HG02610 (cell line): ENCODE results near the gene ZNF205.

Experiments used
- ATAC-seq: cut with Tn5 transposase; IDR thresholded peaks from one replicate; pipeline ENCODE4 v1.9.1; 2021; ENCODE audit warnings: mild to moderate bottlenecking, moderate library complexity; ENCODE audit not compliant: unreplicated experiment

The ZNF205 gene

DNA sequence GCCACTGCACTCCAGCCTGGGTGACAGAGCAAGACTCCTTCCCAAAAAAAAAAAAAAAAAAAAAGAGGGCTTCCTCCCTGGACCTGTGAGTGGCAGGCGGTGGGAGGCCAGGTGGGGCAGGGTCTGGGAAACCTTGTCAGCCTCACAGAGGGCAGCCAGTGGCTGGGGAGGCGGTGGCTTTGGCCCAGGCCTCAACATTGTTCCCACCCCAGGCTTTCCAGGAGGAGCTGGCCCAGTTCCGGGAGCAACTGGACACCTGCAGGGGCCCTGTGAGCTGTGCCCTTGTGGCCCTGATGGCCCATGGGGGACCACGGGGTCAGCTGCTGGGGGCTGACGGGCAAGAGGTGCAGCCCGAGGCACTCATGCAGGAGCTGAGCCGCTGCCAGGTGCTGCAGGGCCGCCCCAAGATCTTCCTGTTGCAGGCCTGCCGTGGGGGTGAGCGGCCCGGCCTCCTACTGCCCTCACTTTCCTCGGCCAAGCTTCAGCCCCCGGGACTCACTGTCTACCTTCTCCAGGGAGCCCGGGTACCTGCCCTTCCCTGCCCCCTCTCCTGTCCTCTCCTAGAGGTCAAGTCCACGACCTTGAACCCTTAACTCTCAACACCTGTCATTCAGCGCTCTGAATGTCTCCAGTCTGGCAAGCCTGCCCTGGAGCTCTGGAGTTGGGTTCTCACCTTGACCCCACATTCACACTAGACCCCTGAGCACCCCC is 34.8 kb downstream of the ZNF205 start:
- ATAC-seq = no peak

DNA sequence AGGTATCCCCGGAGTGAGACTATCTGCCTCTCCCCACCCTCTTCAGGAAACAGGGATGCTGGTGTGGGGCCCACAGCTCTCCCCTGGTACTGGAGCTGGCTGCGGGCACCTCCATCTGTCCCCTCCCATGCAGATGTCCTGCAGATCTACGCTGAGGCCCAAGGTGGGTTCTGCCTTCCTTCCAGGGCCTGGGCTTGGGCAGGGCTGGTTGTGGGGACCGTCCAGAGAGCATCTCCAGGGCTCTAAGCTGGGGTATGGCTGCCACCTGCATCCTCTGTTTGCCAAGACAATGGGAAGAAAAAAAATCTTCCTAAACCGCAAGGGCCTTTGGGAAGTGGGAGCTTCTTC is 35.3 kb downstream of the ZNF205 start:
- no peak for ATAC-seq

DNA sequence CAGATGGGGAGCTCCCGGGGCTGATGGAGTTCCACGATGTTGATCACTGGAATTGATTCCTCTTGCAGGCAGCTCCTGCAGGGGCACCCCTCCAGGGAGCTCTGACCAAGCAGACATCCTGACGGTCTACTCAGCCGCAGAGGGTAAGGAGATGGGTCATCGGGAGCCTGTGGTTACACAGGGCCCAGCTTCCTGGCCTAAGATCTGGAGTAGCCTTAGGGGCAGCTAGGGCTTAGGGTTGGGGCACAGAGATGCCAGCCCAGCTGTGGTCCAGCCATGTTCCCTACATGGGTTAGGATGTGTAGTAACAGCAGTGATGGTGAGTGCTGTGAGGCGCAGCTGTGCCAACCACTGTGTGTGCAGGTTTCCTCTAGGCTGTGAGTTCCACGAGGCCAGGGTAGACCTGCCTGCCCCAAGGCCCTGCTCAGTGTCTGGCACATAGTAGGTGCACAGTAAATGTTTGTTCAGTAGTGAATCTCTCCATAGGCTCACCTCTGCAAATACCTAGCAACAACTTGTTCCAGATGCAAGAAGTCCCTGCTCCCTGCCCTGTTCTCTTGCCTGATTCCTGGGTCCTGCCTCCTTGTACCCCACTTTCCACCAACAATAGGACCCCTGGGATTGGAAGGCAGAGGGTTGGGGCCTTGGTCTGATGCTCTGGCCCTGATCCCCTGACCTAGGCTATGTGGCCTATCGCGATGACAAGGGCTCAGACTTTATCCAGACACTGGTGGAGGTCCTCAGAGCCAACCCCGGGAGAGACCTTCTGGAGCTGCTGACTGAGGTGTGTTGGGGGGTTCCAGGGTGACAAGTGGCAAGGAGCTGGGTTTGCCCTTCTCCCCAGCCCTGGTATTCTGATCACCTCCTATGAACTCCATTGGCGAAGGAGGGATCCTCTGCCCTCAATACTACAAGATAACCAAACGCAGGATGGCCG is 36.1 kb downstream of the ZNF205 start:
- no peak for ATAC-seq

DNA sequence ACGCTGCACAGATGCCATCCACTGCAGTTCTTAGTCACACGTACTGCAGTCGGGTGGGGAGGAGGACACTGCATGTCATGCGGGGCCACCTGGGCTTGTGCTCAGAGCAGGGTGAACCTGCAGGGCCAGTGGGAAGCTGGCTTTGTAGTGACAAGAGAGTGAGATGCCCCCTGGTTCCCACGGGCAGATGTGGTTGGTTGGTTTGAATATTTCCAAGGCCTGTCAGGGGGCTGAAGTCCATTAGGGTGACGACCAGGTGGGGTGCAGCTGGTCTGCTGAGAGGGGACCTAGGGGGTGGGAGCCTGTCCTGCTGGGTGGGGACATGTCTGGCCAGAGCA is 36.8 kb downstream of the ZNF205 start:
- no peak for ATAC-seq

DNA sequence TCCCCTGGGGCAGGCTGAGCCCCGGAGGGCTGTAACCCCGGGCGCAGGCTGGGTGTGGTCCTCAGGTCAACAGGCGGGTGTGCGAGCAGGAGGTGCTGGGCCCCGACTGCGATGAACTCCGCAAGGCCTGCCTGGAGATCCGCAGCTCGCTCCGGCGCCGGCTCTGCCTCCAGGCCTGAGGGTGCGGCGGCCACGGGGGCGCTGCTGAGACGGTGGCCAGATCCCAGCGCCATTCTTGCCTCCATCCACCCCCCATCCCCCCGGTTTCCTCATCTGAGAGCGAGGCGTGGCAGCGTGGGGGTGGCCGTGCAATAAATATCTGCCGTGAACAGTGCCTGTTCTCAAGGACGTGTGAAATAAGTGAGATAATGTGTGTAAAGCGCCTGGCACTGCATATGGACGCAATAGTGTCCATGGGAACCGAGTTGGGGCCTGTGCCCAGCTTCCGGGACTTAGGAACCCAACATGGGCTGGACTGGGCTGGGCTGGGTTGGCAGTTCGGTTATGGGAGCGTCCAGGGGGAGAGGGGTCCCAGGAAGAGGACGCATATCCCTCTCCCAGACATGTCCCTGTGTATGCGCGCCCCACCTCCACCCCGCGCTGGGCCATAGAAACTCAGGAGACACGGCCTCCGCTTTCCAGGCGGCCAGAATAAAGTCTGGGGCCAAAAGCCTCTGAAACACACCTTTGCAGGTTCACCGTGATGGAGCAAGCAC is 37.4 kb downstream of the ZNF205 start:
- ATAC-seq = no peak

DNA sequence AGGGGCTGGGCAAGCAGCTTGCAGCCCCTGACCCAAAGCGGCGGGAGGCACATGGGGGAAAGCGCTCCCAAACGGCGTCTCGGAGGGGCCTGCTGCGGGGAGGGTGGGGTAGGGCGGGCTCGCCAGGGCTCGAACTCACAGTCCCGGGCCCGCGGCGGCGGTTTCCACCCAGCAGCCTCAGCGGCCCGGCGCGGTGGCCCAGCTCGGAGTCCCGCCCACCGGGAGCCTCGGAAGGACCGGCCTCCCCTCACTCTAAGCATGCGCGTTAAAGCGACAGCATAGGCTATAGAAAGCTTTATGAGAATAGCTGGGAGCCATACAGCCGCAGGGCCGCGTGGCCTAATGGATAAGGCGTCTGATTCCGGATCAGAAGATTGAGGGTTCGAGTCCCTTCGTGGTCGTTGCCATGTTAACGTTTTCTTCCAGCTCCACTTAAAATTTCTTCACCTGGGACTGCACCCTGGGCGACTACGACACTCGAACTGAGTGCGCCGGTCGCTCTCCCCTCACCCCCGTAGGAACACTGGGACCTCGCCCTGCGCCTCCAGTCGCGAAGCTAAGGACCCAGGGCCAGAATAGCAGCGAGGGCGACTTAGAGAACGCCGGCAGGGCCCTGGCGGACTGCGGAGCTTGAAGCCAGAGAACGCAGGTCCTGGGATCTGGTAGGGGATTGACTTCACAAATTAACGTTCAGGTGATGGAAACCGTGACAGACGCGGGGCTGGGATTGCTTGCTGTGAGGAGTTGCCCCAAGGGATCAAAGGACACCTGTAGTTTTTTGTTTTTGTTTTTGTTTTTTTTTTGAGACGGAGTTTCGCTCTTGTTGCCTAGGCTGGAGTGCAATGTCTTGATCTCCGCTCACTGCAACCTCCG is 38.2 kb downstream of the ZNF205 start:
- peak; percentile 68 for ATAC-seq

DNA sequence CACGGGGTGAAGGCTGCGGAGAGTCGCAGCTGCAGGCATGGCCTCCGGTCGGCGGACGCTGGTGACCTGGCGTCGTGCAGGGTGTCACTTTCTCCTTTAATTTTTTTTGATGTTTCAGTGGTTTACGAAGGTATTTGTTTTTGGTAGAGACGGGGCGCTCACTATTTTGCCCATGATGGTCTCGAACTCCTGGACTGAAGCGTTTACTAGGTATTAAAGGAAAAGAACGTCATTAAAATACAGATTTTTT is 39.6 kb downstream of the ZNF205 start:
- no peak for ATAC-seq

DNA sequence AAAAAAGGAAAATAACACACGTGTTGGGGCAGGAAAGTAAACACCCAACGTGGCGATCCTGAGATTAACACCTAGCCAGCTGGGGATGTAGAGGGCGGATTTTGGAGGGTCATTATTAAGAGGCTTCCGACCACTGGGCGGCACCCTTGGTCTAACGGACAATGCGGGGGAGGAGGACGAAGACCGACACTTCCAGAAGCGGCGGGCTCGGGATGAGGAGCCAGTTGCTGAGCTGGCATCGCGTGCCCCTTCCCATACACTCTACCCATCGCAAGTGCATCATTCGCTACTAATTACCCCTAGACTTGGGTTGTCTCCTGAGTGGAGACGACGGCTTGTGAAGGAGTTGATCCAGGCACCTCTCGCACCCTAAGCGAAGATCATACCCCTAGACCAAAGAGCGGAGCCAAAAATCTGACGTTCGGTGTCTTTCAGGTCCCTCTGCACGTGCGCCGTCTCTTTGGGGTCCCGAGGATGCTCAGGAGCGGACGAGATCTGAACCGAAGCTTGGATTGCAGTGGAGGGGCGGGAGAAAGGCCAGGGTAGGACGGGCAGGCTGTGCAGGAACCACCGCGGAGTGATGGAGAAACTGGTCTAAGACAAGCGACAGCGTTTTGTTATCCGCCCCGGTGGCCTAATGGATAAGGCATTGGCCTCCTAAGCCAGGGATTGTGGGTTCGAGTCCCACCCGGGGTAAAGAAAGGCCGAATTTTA is 40.0 kb downstream of the ZNF205 start:
- peak; percentile 26 for ATAC-seq

DNA sequence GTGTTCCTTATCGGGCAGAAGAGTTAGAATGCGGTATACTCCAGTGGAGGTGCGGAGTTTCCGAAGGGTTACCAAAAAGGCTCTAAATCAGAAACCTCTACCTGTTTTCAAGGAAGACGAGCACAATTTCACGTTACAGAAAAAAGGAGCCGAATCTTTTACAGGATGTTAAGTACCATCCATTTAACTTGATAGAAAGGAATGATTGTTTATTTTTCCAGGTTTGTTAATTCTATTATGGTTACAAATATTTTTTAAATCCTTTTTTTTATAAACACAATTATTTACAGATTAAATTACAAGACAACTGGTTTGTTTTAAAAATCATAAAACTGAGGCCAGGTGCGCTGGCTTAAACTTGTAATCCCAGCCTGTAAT is 40.6 kb downstream of the ZNF205 start:
- ATAC-seq = no peak

DNA sequence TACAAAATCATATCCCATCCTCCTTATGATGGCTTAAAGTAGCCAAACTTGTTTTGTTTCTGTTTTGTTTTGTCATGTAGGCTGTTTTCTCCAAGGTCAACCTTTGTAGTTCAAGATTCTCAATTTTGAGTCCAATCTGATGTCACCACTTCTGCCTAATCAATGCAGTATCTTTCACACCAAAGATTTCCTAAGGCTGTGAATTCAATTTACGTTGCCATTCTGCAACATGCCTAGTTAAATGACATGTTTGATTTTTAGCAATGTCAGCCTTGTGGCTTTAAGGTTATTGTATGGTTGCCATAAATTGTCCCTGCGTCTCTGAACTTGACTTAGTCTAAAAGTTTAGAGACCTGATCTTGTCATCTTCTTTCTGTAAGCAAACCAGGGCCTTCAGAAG is 42.8 kb downstream of the ZNF205 start:
- no peak for ATAC-seq

DNA sequence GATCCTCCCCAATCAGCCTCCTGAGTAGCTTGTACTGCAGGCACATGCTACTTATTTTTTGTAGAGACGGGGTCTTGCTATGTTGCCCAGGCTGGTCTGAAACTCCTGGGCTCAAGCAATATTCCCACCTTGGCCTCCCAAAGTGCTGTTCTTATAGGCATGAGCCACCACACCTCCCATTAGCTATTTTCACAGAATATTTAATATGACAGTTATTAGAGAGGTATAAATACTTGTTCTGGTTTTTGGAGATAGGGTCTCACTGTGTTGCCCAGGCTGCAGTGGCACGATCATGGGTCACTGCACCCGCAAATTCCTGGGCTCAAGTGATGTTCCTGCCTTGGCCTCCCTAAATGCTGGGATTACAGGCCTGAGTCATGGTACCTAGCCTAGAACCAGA is 43.6 kb downstream of the ZNF205 start:
- no peak for ATAC-seq

DNA sequence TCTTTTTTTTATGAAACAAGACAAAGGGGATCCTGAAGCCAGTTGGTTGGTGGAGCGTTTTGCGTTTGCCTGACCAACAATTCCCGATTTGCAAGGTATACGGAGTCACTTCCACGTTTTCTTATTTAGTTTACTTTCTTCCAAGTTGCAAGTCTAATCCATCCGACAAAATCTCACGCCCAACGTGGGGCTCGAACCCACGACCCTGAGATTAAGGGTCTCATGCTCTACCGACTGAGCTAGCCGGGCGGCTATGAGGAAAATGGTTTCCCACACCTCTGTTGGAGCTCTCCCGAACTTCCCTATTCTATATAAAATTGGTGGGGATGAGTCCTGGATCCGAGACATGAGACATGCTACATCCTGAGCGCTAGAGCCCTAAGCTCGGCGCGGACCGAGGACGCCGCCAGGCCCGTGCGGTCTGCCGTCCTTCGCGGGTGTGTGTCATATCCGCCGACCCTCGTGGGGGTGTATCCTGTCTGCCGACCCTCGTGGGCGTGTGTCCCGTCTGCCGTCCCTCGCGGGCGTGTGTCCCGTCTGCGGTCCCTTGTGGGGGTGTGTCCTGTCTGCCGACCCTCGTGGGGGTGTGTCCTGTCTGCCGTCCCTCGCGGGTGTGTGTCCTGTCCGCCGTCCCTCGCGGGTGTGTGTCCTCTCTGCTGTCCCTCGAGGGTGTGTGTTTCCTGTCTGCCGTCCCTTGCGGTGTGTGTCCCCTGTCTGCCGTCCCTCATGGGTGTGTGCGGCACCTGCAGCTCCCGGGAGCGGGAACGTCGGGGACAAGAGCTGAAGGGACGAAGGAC is 45.0 kb downstream of the ZNF205 start:
- ATAC-seq = no peak

DNA sequence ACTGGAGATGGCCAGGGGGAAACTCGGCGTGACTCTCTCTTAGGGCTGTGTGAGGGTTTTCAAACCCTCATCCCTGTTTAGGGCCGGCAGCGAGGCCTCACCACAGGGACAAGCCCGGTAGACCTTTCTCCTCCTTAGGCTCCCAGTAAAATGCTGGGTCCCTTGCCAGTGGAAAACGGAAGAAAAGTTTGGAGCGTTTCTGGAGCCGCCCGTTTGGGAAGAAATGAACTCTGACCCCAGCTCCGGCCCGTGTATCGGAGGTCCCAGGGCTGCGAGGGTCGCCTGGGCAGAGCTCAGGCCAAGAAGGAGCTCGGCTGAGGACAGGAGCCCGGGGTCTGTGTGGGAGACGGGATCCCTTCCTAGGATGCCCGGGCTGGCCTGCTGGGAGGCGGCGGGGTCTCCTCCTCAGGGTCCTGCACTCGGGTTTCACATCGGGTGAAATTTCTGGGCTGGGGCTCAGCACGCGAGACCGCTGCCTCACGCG is 45.7 kb downstream of the ZNF205 start:
- ATAC-seq = no peak

DNA sequence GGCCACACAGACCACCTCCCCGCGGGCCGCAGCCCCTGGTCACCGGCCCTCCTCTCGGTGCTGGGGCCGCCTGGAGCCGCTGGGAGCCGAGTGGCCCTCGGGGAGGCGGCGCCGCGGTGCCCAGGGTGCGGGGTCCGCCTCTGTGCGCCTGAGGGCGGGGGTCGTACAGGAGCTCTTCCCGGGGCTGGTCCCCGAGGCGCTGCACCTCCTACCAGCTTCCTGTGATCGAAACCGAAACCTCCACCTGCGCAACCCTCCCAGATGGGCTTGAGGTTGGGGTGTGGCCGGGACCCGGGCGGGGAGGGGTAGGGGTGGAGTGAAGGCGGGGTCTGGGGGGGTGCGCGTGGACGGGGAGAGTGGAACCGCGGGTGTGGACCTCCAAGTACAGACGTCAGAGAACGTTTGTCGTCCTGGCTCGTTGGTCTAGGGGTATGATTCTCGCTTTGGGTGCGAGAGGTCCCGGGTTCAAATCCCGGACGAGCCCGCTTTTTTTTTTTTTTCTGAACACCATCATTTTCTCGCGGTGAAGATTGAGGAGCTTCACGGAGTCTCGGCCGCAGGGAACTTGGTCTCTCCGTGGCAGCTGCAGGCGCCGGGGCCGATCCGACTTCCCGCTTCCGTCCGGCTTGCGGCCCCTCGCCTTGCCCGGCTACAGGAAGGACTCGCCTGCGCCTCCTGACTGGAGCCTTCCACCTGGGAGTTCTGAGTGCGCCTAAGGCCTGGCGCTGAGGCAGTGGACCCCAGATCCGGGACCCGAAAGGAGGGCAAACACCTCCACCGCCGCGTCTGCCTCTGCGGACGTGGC is 46.3 kb downstream of the ZNF205 start:
- peak; percentile 39 for ATAC-seq

DNA sequence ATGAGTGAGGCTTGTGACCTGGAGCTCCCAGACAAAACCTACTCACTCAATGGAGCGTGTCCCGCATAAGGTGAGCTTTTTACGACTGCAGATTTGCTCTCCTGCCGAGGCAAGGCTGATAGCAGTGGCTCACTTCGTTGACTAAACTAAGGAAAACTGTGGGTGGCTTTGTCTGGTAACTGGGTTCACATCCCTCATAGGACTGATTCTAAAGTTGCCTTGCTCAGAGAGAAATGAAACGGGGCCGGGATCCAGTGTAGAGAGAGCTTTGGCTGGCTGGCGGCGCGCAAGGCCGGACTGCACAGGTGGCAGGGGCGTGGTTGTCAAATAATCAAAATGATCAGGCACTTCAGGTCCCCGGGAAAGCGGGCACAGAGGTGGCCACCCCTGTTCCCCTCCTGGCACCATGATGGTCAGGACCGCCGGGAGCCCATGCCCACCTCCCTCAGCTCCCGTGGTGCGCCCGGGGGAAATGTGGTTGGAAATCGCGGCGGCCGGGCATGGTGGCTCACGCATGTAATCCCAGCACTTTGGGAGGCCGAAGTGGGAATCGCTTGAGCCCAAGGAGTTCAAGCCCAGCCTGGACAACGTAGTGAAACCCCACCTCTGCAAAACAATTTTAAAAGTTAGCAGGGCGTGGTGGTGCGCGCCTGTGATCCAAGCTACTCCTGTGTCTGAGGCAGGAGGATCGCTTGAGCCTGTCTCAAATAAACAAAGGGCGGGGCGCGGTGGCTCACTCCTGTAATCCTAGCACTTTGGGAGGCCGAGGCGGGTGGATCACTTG is 49.0 kb downstream of the ZNF205 start:
- ATAC-seq = no peak

DNA sequence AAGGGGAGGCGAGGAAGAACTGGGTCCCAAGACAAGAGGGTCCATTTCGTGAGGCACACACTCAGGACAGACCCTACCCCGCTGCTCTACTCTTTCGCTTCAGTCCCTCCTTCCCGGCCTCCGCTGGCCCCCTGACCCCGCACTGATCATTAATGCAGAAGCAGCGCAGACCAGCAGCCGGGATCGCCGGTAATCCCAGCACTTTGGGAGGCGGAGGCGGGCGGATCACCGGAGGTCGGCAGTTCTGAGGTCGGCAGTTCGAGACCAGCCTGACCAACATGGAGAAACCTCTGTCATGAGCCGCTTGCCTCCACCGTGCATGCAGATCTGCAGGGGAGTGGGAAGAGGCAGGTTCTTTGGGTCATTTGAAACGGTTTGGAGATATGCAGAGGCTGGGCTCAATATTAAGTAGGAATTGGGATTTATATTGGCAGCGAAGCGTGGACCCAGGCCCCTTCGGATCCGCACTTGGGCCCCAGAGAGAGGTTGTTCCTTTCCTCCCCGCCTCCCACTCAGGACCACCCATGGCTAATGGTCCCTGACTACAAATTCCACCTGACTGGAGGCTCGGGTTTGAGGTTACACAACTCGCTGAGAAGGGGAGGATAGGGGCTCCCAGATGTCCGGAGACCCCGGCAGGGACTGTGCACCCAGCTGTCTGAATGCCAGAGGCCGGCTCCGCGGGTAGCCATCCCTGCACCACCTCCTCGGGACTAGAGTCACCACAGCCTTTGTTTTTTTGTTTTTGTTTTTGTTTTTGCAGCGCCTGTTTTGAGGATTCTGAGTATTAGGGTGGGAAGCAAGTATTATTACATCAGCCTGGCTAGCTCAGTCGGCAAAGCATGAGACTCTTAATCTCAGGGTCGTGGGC is 52.0 kb downstream of the ZNF205 start:
- ATAC-seq = no peak
